GM19239 (cell line): Measurements from ENCODE around the gene LRAT.
A peak's percentile ranks its signal among the peaks of the same experiment; 100 is the strongest.
"Not testable (repeated sequence)": the region's sequence is repeated elsewhere in the genome, so short reads cannot be mapped to it uniquely, and the experiment has no call there.

Source experiments
- DNase-seq: peaks from one replicate; pipeline ENCODE4 v3.0.0; 2011; ENCODE audit warnings: low spot score; ENCODE audit not compliant: insufficient read length
- FAIRE-seq: peaks from 2 replicates; lab custom pipeline; 2011; peaks lifted over from hg19 to GRCh38; lab: Jason Lieb, UNC

Gene LRAT

DNA sequence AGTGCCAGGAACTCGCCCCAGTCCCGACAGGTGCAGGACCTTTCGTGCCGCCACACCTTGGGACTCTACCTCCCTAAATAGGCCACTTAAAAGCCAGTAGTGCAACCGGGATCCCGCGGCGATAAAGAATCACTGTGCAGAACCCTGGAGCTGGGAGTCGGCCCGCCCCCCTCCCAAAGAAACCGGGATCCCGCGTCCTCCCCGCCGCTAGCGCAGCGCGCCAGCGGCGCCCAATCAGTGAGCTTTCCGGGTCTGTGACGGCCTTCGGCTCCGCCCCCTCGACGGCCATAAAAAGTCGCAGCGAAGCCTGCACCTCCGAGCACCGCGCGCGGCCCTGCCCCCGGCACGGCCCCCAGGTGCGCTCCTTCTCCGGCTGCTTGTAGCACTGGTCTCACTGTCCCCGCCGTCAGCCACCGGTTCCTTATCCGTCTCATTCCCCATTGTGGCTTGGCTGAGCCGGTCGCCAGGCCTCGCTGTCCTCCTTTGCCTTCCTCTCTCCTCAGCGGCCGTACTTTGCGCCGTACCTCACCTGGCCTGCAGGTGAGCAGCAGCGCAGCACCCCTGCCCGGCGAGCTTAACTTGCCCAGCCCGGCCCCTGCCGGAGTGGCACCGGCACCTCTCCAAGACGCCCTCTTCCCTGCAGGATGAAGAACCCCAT is at the start of gene LRAT:
LRAT (plus strand) TSS at position 318 of the 658 bp plus-strand sequence; CDS start at position 645, 327 bp downstream.
- DNase-seq, result peak; percentile 29
- FAIRE-seq, result no peak

- FAIRE-seq (no peak), DNase-seq (no peak)
Observed at GRCh38 chr4:154707877-154708276, 35.9 kb upstream of the LRAT start.

GRCh38 chr4:154709550-154709949 is 34.2 kb upstream of the LRAT start:
- FAIRE-seq (no peak), DNase-seq (no peak)

GRCh38 chr4:154711522-154711921 is 32.3 kb upstream of the LRAT start:
- no peak for FAIRE-seq
- DNase-seq, result no peak

DNA sequence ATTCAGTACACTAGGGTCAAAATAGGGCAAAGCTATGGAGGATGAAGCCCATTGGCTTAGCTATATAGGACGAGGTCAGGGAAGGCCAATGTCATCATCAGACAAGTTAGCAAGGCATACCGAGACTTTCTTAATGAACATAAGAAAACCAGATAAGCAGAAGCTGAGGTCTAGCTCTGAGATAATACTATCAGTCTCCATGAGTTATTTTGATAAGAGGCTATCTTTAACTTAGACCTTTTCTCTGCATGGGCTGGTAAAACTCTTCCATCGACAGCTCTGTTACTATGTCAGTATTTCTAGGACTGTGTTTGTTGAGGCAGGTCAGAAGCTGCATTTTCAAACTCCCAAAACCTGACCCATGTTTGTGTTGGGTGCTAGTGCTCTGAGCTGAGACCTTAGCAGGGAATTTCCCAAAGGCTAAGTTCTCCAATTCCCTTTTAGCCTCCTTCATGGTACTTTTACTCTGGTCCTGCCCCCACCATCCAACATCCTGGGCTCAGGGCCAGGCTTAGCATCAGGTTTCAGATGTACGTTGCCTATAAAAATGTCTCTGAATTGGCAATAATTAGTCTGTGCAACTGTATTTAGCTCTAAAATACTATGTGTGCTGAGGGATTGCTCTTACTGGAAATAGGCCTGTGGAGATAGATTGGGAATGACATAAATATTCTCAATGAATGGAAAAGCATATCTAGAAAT is 29.3 kb upstream of the LRAT start:
- no peak for FAIRE-seq
- DNase-seq, result no peak

GRCh38 chr4:154719087-154719486 is 24.7 kb upstream of the LRAT start:
- FAIRE-seq, result no peak
- no peak for DNase-seq

GRCh38 chr4:154720123-154720522 is 23.7 kb upstream of the LRAT start:
- no peak for FAIRE-seq

DNA sequence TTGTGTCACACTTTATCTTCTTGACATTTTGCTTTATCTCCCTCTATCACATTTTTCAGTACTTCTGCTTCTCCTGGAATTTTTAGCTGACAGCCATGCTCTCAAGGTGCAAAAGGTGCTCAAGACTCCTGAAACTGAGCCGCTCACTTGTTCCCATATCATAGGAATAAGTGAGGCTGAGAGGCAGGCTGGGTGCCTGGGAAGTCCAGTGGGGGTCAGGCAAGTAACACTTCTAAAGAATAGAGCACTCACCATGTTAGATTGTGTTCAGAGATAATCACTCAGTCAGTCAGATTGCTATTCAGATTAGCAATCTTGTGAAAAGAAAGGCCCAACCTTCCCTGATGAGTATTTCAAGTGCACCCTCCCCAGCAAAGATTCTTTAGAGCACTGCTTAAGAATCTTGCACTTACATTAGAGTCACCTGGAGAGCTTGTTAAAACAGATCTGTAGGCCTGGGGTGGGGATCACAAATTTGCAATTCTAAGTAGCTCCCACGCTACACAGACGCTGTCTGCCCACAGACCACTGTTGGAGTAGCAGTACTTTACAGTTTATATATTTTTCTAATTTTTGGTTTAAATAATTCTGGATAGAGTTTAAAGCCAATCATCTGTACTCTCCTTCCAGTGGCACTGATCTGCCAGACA is 23.1 kb upstream of the LRAT start:
- DNase-seq, result no peak
- FAIRE-seq, result no peak

More at GRCh38 chr4:154720123-154720522, 23.7 kb upstream of the LRAT start:
- no peak for DNase-seq

- FAIRE-seq, result no peak
- DNase-seq, result no peak
Observed at GRCh38 chr4:154722262-154722661, 21.5 kb upstream of the LRAT start.

- not testable (repeated sequence) for FAIRE-seq, DNase-seq
Observed at GRCh38 chr4:154723601-154724000, 20.2 kb upstream of the LRAT start.

GRCh38 chr4:154727540-154727939 is 16.3 kb upstream of the LRAT start:
- DNase-seq (no peak), FAIRE-seq (no peak)

GRCh38 chr4:154731756-154732155 is 12.0 kb upstream of the LRAT start:
- DNase-seq (no peak), FAIRE-seq (no peak)

DNA sequence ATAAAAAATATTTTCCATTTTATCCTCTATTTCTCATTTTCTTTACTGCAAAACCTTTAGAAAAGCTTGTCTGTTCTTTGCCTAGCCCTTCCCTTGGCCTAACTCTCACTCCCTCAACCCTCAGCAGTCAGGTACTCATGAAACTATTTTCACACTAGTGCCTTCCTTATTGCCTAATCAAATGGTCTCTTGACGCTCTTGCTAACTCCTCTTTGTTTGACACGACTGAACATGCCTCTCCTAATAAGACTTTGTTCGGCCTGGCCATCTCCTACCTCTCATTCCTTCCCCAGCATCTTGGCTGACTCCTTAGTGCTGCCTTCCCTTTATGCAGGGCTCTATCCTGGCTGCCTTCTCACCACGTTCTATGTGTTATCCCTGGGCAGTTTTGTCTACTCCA is 11.1 kb upstream of the LRAT start:
- DNase-seq, result no peak
- no peak for FAIRE-seq

DNA sequence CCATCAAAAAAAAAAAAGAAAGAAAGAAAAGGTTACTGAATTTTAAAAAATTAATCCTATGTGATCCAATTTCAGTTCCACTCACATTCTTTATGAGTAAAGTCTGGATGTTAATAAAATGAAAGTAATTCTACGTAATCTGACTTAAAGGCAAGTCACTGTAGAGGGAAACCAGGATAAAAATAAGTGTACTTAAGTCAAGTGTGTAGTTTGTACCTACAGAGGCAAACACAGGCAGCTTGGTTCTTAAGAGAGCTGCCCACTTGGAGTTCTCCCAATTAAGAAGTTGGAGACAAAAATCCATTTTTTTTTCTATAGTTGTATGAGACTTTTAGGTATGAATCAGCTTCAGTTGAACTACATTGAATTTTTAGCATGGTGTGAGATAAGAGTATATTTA is 7.0 kb upstream of the LRAT start:
- no peak for DNase-seq
- FAIRE-seq, result no peak

GRCh38 chr4:154738426-154738825 is 5.4 kb upstream of the LRAT start:
- no peak for FAIRE-seq
- no peak for DNase-seq

DNA sequence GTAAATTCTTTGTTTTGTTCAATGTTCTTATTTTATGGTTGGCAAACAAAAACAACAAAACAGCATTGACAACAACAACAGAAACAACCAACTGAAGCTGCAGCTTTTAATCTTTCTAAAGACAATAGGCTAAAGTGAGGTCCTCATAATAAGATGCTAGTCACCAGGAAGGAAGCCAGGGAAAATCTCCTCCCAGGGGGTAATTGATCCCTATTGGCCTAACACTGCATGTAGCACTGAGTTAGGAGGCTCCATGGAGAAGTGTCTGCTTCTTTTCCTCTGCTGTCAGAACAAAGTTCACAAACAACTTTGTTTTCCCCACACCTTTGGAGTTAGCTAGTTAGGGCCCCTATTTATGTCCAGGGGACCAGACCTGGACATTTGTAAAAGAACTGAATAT is 4.7 kb upstream of the LRAT start:
- no peak for DNase-seq
- FAIRE-seq, result no peak

DNA sequence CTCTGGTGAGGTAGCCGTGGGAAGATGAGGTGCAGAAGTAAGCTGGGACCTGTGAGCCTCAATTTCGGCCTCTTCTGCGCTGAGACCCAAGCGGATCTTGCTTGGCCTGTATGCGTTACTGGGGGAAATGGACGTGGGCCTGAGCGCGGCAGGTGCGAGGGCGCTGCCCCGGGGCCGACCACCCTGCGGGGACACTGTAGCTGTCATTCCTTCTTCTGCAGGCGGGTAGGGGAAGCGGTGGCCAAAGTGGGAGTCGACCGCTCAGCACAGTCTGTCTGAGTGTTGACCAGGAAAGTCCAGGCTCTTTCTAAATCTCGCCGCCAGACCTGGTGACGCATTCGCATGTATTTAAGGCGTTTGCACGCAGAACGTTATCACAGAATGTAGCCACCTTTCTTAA is 3.3 kb upstream of the LRAT start:
- FAIRE-seq (no peak), DNase-seq (no peak)

- no peak for FAIRE-seq
- no peak for DNase-seq
Observed at GRCh38 chr4:154741131-154741665, 2.6 kb upstream of the LRAT start.

DNA sequence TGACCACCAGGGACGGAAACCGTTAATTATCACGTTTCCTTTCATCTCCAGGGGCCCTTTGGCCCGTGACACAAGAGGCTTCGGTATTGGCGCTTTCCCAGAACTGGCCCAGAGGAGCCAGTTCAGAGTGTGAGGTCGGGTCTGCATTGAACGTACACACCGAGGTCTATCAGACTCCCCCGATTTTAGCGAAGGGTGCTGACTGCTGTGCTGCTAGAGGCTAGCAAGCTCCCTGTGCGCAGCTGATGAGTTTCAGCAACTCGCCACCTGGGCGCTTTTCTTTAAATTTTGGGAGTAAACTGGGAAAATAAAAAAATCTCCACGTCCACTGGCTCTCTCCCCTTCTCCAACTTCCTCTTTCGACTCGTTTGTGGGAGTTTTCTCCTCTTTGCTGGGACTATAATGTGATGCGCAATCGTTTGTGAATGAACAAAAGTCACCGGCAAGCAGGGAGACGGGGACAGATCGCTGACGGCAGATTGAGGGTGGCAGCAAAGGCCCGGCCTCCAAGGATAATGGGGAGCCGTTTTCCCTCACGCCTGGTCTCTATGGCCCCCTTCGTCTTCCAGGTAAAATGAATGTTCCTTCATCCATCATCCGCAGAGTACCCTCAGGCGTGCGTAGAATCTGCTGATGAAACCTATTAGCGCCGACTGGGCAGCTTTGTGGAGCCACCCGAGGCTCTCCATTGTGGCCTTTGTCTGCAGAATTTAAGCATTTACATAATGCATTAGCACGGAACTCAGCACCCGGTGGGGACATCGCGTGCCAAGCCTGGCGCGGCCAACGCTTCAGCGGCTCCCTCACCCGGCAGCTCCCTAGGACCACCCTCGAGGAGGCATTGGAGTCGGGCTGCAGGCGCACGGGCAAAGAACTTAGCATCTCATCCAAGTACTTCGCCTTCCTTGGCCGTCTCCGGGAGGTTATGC is 1.6 kb upstream of the LRAT start:
- FAIRE-seq (no peak), DNase-seq (no peak)

- DNase-seq (no peak), FAIRE-seq (no peak)
Observed at GRCh38 chr4:154744341-154744926, 634 bp downstream of the LRAT start.
